ENCODE measurements around the gene SELENOS.
"Not testable (repeated sequence)": the region's sequence is repeated elsewhere in the genome, so short reads cannot be mapped to it uniquely, and the experiment has no call there.

The SELENOS gene

DNA sequence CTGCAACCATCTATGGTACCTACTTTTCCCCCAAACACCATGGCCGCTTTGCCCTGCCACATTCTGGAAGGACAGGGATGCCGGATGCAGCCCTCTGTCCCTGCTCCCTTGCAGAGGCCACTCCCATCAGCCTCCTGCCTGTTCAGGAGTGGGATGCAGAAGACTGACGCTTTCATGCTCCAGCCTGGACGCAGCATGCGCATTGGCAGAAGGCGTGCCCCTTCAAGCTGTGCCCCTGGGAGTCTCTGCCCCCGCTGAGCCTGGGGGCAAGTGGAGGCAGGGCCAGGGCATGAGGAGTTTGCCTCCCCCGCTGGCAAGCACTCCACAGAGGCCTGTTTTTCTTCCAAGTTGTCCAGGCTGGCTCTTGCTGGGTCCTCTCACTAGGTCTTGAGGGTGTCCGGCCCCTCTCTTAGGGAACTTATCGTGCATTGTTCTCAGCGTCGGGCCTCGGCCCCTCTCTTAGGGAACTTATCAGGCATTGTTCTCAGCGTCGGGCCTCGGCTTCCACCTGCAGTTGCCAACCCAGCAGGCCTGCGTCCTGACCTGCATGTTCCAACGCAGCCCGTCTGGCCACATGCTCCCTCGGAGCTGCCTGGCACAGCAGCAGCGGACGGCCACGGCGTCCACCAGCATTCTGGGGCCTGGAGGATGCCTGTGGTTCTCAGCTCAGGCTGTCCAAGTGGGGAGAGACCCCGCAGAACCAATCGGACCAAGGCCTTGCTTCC is 32.3 kb upstream of the SELENOS start:
- no peak for DNase-seq

DNA sequence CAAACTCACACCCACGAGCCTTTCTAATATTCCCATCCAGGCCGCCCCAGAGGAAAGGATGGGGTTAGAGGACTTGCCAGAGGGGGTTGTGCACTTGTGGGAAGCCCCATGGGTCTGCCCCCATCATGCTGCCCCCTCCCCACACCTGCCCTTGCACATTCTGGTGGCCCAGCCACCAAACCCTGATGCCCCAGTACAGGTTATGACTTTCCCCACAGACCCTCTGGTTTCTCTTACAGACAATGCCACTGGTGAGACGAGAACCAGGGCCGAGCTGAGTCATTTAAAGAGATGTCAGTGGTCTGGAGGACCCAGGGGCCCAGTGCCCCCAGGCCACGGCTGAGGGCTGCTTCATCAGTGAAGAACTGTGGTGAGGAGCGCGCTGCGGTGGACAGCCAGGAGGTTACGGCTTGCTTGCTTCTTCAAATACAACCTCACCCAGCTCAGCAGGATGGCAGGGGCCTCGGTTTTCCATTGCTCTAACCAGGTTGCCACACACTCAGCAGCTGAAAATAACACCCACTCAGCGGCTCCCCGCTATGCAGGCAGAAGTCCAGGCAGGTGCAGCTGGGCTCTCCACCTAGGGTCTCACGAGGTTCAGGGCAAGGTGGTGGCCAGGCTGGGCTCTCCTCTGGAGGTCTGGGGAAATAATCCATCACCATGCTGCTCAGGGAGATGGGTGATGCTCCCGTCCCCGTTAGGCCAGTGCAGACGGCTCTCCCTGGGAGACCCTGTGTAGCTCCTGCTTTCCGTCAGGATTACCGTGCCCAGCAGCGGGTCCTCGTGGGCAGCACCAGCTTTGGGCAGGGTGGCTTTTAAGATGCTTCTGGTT is 31.5 kb upstream of the SELENOS start:
- no peak for DNase-seq

GRCh38 chr15:101307897-101308603 is 30.8 kb upstream of the SELENOS start:
- no peak for DNase-seq

- no peak for DNase-seq
Observed at GRCh38 chr15:101307048-101307896, 30.0 kb upstream of the SELENOS start.

DNA sequence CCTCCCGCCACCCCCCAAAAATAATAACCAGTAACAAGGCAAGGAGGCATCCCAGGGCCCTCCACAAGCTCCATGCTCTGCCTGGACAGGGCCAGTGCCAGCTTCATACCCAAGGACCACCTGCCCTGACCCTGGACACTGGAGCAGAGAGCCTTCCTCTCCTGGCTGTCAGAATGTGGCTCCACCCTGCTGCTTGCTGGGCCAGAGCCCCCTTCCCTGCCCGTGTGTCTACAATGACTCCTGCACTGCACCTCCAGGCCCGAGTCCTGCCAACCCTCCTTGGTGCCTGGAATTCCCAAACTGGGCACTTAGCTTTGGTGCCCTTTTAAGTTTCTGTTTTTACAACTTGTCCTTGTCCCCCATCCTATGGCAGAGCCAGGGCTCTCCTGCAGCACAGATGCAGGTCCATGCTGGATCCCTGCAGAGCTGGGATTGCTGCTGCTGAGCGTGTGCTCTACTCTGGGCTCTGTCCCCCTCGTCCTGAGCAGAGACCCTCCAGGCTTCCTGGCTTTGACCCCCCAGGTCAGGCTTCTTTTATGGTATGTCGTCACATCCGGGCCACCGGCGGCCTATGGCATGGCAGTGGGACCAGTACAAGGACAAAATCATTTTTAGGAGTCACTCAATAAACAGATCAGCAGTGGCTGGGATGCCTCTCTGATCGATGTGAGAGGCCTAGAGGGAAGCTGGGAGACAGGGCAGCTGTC is 29.2 kb upstream of the SELENOS start:
- no peak for DNase-seq

DNA sequence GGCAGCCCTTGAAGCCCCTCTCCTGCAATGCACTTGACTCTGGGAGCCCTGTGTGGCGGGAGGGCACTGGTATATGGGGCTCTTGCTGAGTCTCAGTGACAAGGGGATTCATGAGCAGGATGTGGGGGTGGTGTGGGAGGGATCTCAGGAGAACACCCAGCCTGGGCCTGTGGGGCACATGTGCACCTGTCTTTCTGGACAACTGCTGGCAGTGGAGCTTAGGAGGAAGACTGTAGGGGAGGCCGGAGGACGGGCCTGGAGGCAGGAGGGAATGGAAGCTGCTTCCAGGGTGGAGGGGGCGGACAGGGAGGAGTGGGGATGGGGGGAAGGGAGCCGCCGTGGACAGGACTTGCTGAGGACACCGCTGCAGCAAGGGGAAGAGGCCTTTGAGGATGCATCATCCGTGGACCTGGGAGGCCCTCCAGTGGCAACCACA is 28.6 kb upstream of the SELENOS start:
- no peak for DNase-seq

DNA sequence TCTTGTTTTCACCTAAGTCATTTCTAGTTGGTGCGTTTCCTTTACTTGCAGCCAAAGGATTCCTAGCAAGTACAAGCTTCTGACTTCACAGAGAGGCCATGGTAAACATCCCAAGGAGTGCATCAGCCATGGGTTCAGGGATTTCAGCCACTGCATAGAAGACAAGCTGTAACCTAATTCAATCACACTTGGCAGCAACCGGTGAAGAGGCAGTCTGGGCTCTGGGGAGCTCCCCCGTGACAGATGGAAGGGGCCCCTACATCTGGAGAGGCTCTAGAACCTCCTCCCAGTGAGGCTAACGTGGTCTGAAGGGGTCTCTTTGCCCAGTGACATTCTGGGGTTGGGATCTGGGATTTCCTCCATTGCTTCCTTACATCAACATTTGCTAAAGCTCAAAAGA is 26.1 kb upstream of the SELENOS start:
- no peak for DNase-seq

DNA sequence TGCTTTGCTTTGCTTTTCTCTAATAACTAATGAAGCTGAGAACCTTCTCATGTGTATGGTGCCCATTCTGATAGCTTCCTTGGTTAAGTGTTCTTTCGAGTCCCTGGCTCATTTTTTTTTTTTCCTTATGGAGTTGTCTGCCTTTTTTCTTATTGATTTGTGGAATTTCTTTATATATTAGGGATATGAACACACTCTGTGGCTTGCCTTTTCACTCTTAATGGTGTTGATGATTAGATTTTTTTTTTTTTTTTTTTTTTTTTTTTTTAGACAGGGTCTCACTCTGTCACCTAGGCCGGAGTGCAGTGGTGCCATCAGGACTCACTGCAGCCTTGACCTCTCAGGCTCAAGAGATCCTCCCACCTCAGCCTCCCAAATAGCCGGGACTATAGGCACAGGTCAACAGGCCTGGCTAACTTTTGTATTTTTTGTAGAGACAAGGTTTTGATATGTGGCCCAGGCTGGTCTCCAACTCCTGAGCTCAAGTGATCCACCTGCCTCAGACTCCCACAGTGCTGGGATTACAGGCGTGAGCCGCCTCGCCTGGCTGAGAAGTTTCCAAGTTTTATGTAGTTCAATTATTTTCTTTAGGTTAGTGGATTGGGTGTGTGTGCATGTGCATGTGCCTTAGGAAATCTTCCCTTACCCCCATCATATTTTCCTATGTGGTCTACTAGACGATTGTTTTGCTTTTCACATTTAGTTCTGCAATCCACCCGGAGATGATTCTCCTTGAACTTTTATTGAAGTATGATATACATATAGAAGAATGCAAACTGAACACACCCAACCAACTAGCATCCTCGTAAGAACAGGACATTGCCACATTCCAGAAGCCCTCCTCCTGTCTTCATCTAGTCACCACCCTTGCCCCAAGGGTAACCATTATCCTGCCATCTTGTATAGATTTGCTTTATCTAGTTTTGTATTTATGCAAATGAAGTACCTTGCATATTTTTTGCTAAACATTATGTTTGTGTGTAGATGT is 19.4 kb upstream of the SELENOS start:
- DNase-seq, result no peak

- no peak for DNase-seq
Observed at GRCh38 chr15:101295607-101296161, 18.4 kb upstream of the SELENOS start.

DNA sequence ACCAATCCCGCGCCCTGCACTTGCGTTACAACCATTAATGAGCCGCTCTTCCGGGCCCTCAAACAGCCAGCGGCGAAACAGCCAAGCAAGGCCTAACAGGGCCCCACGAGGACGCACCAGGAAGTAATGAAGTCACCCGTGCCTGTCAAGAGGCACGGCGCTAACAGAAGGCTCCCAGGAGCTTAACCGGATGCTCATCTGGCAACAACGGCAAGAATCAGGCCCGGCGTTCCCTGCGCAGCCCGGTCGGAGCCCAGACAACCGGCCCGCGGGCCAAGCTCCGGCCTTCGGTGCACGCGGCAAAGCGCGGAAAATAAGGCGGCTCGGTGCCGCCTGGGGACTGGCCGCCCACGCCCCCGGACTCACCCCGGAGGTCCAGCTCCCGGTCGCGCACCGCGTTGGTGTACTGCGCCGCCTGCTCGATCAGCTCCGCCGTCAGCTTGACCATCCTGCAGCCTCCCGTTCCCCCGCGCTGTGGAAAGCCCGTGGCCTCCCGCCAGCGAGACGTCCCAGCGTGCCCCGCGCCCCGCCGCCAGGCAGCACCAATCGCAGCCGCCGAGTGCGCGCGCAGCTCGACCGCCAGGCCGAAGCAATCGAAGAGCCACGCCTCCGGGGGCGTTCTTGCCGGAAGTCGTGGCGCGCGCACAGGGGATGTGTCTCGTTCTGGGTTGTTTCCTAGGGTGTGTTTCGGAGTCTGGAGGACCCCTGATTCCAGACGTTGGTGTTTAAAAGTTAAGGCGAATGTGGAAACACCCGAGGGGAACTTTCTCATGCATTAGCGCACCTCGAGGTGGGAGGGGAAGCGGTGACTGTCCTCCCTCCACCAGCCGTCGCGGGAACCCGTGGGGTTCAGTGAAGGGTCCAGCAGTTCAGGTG is 17.7 kb upstream of the SELENOS start, which contains the start of gene SNRPA1:
SNRPA1 (minus strand) TSS at position 518 of the 876 bp plus-strand sequence; CDS start at position 448, 70 bp downstream.
- peak; percentile 96 for DNase-seq

DNA sequence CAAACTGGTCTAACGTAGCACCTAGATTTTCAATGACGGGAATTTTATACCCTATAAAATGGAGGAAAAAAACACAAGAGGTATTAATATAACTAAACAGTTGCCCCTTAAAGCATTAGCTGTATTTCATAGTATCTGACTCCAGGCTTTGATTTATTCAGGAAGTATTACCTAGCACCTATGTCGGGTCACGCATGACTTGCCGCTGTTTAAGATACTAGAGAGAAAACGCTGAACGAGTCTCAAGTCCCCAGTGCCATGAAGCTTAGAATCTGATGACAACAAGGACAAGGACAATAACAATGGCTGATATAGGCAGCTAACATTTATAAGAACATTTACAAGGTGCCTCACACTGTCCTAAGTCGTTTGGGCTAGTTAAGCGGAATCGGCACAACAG is 15.8 kb upstream of the SELENOS start:
- no peak for DNase-seq

GRCh38 chr15:101288905-101289513 is 11.7 kb upstream of the SELENOS start:
- no peak for DNase-seq

GRCh38 chr15:101287342-101287741 is 10.1 kb upstream of the SELENOS start:
- not testable (repeated sequence) for DNase-seq

DNA sequence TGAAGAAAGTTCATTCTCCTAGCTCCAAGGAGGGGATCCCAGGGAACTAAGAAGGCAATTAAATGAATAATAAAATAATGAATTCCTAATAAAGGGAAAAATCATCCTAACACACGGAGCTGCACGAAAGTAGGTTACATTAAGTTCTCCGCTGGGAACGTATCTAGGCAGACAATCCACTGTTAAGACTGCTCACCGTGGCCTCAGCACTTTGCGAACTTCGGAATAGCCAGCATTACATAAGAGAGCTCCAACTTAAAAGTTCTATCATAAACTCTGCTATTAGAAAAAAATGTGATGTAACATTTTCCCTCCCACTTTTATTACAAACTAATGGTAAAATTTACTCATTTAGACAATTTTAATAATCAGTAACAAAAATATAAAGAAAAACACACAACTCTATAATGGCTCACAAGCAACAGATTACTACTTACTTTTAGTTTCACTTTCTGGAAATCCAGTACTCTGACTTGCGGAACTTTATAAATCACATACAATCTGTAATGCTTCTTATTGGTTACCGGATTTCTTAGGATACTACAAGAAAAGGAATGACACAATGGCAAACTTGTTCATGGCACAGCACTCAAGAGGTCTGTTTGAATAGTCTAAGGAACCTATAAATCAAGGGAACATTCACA is 9.3 kb upstream of the SELENOS start:
- DNase-seq, result no peak

DNA sequence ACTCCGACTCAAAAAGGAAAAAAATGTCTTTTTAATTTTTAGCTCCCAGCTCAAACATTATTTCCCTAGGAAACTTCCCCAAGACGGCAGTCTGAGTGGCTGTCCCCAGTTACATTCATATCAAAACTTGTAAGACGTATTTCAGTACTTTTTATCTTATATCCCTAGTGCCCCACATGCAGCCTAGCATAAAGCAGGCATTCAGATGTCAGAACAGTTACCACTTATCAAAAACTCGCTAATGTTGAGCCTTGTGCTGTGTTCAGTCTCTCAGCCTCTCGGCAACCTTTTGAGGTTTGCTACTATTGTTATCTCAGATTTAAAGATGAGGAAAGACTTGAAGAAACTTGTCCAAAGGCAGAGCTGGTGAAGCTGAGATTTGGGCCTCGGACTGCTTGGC is 6.6 kb upstream of the SELENOS start:
- no peak for DNase-seq

- DNase-seq, result no peak
Observed at GRCh38 chr15:101280007-101280406, 2.7 kb upstream of the SELENOS start.

DNA sequence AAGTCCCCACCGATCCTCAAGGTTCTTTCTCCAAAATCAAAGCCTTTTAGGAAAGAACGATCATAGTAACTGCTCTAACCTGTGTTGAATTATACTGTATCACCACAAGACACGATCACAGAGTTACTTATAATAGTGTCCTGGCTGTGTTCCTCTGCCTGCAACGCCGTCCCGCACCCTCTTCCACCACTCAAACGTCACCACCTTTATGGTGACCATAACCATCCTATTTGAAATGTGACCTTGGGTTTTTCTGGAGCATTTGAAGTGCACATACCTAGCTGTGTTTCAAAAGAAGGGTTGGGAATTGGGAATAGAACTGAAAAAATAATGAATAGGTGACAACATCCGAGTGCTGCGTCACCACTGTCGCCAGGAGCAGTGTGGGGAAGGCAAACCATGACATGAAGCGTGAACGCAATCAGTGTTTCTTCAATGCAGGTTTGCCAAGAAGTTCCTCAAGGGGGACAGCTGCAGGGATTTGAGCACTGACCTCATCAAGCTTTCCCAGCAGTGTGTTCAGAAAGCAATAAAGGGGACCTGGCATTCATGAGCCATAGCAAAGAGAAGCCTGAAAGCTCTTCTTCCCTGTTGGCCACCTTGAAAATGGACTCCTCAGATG is 769 bp upstream of the SELENOS start:
- DNase-seq, result no peak
